GM10266 (cell line): ENCODE data around the gene UBE3B.

Experiments
- DNase-seq: peaks from one replicate; pipeline ENCODE4 v3.0.0; 2012; ENCODE audit errors: extremely low spot score
- CTCF ChIP-seq: IDR thresholded peaks from 2 replicates; pipeline ENCODE4 v1.5.1; 2012; ENCODE audit warnings: mild to moderate bottlenecking, low read depth; ENCODE audit not compliant: control insufficient read depth, insufficient read depth; ENCODE audit errors: missing control alignments

Gene UBE3B

DNA sequence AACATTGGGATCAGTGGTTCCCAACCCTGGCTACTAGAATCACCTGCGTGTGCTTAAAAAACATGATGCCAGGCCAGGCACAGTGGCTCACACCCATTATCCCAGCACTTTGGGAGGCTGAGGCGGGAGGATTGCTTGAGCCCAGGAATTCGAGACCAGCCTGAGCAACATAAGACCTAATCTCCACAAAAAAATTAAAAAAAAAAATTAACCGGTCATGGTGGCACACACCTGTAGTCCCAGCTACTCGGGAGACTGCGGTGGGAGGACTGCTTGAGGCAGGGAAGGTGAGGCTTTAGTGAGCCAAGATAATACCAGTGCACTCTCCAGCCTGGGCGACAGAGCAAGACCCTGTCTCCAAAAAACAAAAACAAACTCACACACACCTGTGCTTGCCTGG, 2.3 kb upstream of the UBE3B start:
- no peak for DNase-seq
- no peak for TF ChIP-seq CTCF

DNA sequence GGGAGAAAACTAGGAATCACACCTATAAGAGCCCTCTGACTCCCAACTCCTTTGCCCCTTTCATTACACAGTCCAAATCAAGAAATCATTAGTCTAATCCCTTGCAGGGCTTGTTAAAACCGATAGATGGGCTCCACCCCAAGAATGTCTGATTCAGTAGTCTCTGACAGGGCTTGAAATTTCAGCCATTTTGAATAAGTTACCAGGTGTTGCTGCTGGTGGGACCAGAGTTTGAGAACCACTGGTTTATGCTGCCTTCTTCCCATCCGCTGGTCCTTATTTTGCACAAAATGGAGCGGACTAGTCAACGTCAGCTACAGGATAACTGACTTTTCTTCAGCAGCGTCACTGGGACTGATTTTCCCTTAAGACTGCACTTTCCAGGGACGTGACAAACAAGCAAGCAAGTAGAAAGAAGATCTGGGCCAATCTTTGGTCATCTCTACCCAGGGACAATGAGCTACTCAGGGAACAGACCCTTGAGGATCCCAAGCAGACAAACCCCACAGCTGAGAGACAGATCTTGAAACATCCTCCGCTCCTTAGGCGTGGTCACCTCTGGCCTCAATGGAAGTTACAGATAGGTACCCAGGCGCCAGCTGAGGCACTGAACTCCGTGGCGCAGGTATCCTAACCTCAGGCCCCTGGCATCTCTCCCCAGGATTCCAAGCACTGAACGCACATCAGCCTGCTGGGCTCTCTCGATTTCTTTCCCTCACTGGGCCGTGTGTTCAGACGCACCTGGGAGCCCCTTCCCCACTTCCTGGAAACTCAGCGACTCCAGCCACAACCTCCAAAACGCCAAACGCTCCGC, 1.2 kb upstream of the UBE3B start:
- no peak for TF ChIP-seq CTCF
- no peak for DNase-seq

DNA sequence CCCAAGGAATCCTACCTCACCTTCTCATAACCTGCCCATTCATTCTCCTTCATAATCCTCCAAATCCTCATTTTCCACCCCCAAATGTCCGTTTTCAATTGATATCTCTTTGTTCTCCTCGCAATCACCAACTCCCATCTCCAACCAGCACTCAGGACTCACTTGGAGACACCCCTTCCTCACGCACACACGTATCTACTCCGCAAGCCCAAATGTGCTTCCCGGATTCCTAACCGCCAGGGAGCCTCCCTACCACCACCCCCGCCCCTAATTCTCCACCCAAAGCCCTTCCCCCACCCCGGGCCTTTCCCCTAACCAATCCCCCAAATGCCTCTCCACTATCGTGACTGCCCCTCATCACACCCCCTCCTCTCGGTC, 638 bp upstream of the UBE3B start:
- no peak for TF ChIP-seq CTCF
- DNase-seq, result no peak

DNA sequence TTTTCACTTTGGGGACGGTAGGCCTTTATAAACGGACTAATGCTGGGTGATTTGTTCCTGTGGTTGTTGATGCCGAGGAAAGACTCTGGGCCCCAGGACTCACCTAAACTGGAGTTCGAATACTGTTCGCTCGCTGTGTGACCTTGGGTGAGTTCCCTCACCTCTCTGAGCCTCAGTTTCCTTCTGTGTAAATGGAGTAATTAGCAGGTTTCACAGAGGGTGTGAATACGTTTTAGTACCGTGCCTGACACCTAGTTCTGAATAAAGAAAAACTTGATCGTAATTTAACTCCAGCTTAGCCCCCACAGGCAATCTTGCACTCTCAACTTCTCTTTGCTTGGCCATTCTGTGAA, 505 bp downstream of the UBE3B start:
- no peak for TF ChIP-seq CTCF
- no peak for DNase-seq

GRCh38 chr12:109479761-109480160, 2.3 kb downstream of the UBE3B start:
- DNase-seq, result no peak
- no peak for TF ChIP-seq CTCF

- TF ChIP-seq CTCF, result no peak
- DNase-seq, result no peak
Observed at GRCh38 chr12:109480356-109480755, 2.9 kb downstream of the UBE3B start.

- DNase-seq, result no peak
- TF ChIP-seq CTCF, result no peak
Observed at GRCh38 chr12:109481863-109482262, 4.4 kb downstream of the UBE3B start.
